Adrenal gland (tissue), 5 donors: ENCODE measurements around the gene ECI1.

Source experiments
- POLR2A ChIP-seq, 2 donors: fragments of 450-650 bp; IDR thresholded peaks; one replicate each; pipeline ENCODE4 v1.6.1; 2017; ENCODE audit warnings: antibody characterized with exemption in 2 of 2, mild to moderate bottlenecking in 2 of 2, moderate library complexity in 1 of 2
- TF ChIP-seq, protein P1 (sequence below), 6 experiments: fragments of 450-650 bp in 4 of 6; fragments of 200-600 bp in 2 of 6; sonication (generic) in 1 of 6; IDR thresholded peaks; 1 replicate in 5 of 6; 2 replicates in 1 of 6; pipeline versions ENCODE4 v1.5.1 to v1.8.0; 2016 to 2021; ENCODE audit warnings: antibody characterized with exemption in 6 of 6, mild to moderate bottlenecking in 2 of 6, moderate library complexity in 1 of 6
- donor health status: DM: no; HTN: no; CAD: no.

DNA sequence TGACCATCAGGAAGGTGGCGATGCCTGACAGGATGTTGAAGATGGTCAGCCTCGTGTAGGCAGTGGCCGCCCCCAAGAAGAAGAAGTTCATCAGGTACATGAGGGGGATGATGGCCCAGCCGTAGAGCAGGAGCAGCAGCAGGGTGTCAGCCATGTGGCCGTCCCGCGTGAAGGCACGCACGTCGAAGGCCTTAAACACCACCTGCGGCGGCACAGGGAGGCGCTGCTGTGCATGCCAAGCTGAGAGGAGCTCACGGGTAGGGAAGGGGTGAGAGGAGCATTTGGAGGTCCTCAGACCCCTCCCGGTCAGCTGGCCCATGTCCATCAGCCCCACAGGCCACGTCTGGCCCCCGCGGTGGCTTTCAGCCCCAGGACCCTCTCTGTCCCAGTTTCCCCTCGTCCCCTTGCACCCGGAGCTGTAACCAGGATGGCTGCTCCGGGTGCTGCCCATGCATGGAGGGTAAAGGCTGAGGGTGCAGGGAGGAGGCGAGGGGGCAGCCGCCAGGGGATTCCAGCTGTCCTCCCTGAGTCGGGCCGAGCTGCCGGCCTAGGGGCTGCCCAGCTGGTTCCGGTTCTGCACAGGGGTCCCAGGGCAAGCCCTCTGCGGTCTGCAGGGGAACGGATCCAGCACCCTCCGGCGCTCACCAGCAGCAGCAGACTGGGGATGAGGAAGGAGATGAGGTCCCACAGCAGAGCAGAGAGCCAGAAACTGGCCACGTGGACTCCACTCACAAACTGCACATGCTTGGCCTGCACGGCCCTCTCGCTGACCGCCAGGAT is 33.6 kb upstream of the ECI1 start:
- TF ChIP-seq, protein P1, sequence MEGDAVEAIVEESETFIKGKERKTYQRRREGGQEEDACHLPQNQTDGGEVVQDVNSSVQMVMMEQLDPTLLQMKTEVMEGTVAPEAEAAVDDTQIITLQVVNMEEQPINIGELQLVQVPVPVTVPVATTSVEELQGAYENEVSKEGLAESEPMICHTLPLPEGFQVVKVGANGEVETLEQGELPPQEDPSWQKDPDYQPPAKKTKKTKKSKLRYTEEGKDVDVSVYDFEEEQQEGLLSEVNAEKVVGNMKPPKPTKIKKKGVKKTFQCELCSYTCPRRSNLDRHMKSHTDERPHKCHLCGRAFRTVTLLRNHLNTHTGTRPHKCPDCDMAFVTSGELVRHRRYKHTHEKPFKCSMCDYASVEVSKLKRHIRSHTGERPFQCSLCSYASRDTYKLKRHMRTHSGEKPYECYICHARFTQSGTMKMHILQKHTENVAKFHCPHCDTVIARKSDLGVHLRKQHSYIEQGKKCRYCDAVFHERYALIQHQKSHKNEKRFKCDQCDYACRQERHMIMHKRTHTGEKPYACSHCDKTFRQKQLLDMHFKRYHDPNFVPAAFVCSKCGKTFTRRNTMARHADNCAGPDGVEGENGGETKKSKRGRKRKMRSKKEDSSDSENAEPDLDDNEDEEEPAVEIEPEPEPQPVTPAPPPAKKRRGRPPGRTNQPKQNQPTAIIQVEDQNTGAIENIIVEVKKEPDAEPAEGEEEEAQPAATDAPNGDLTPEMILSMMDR (IDR thresholded peaks at IDR 0.05), result no peak
- no peak for TF ChIP-seq POLR2A (IDR thresholded peaks at IDR 0.05)
